ENCODE measurements around the gene MYOF.
"Not testable (repeated sequence)": the region's sequence is repeated elsewhere in the genome, so short reads cannot be mapped to it uniquely, and the experiment has no call there.

The MYOF gene

GRCh38 chr10:93356516-93356915 lies 125.6 kb downstream of the MYOF start:
- DNase-seq (ENCODE audit: low read depth in 2 of 2), result no peak

- no peak for DNase-seq (ENCODE audit: low read depth in 2 of 2)
These were observed 129.3 kb downstream of the MYOF start for GRCh38 chr10:93352638-93353383.

GRCh38 chr10:93346694-93347093 lies 135.4 kb downstream of the MYOF start:
- DNase-seq (ENCODE audit: low read depth in 2 of 2), result no peak

- DNase-seq (ENCODE audit: low read depth in 2 of 2), result no peak
These were observed 136.0 kb downstream of the MYOF start for GRCh38 chr10:93346108-93346507.

GRCh38 chr10:93344691-93345090 lies 137.4 kb downstream of the MYOF start:
- DNase-seq (ENCODE audit: low read depth in 2 of 2), result no peak

GRCh38 chr10:93342921-93343320 lies 139.2 kb downstream of the MYOF start:
- no peak for DNase-seq (ENCODE audit: low read depth in 2 of 2)

GRCh38 chr10:93342366-93342765 lies 139.8 kb downstream of the MYOF start:
- no peak for DNase-seq (ENCODE audit: low read depth in 2 of 2)

- no peak for DNase-seq (ENCODE audit: low read depth in 2 of 2)
These were observed 144.8 kb downstream of the MYOF start for GRCh38 chr10:93337309-93337721.

- no peak for DNase-seq (ENCODE audit: low read depth in 2 of 2)
These were observed 145.5 kb downstream of the MYOF start for GRCh38 chr10:93336678-93337077.

- no peak for DNase-seq (ENCODE audit: low read depth in 2 of 2)
These were observed 146.0 kb downstream of the MYOF start for GRCh38 chr10:93336110-93336509.

GRCh38 chr10:93334901-93335327 lies 147.2 kb downstream of the MYOF start:
- no peak for DNase-seq (ENCODE audit: low read depth in 2 of 2)

- no peak for DNase-seq (ENCODE audit: low read depth in 2 of 2)
These were observed 148.0 kb downstream of the MYOF start for GRCh38 chr10:93334181-93334580.

- no peak for DNase-seq (ENCODE audit: low read depth in 2 of 2)
These were observed 148.7 kb downstream of the MYOF start for GRCh38 chr10:93333278-93333978.

GRCh38 chr10:93330824-93331223 lies 151.3 kb downstream of the MYOF start:
- no peak for DNase-seq (ENCODE audit: low read depth in 2 of 2)

- DNase-seq (ENCODE audit: low read depth in 2 of 2), result no peak
These were observed 162.2 kb downstream of the MYOF start for GRCh38 chr10:93319896-93320295.

GRCh38 chr10:93319096-93319495 lies 163.0 kb downstream of the MYOF start:
- no peak for DNase-seq (ENCODE audit: low read depth in 2 of 2)

GRCh38 chr10:93315246-93315645 lies 166.9 kb downstream of the MYOF start:
- no peak for DNase-seq (ENCODE audit: low read depth in 2 of 2)

GRCh38 chr10:93314656-93315055 lies 167.5 kb downstream of the MYOF start:
- DNase-seq (ENCODE audit: low read depth in 2 of 2), result not testable (repeated sequence)

- no peak for DNase-seq (ENCODE audit: low read depth in 2 of 2)
These were observed 168.3 kb downstream of the MYOF start for GRCh38 chr10:93313798-93314197.

- no peak for DNase-seq (ENCODE audit: low read depth in 2 of 2)
These were observed 173.1 kb downstream of the MYOF start for GRCh38 chr10:93309062-93309461.

- no peak for DNase-seq (ENCODE audit: low read depth in 2 of 2)
These were observed 177.0 kb downstream of the MYOF start for GRCh38 chr10:93305122-93305521.

- no peak for DNase-seq (ENCODE audit: low read depth in 2 of 2)
These were observed 181.2 kb downstream of the MYOF start for GRCh38 chr10:93300981-93301380.

- DNase-seq (ENCODE audit: low read depth in 2 of 2), result no peak
These were observed 181.7 kb downstream of the MYOF start for GRCh38 chr10:93300288-93300917.

All from stimulated activated CD8-positive, alpha-beta memory T cell treated with anti-CD3 and anti-CD28 coated beads, Interleukin-2, amount 100 ng/mL, for 1 hour (primary cell).